AG09309 (cell line): ENCODE results near the gene LRRC8A.
"Not testable (repeated sequence)": the region's sequence is repeated elsewhere in the genome, so short reads cannot be mapped to it uniquely, and the experiment has no call there.

Experiments
- DNase-seq: peaks from one replicate; pipeline ENCODE4 v3.0.0-alpha.2; 2010; ENCODE audit warnings: low read depth
- H3K4me3 ChIP-seq: 2 replicates; pipeline ENCODE4 v1.5.1; 2011; ENCODE audit warnings: mild to moderate bottlenecking, low read depth, low read length, moderate library complexity; ENCODE audit not compliant: control insufficient read depth
- TF ChIP-seq, protein P1 (sequence below): IDR thresholded peaks from 2 replicates; pipeline ENCODE4 v1.5.1; 2011; ENCODE audit warnings: mild to moderate bottlenecking, low read depth, low read length, inconsistent platforms; ENCODE audit not compliant: insufficient read depth, control insufficient read depth; ENCODE audit errors: missing control alignments

Gene LRRC8A

DNA sequence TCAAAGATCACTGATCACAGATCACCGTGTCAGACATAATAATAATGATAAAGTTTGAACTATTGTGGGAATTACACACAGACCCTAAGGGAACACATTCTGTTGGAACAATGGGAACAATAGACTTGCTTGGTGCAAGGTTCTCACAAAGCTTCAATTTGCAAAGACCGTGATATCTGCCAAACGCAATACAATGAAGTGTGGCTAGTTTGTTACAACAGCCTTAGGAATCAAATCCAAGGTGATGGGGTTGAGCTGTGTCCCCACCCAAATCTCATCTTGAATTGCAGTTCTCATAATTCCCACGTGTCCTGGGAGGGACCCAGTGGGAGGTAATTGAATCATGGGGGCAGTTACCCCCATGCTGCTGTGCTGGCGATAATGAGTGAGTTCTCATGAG is 21.0 kb upstream of the LRRC8A start:
- no peak for DNase-seq
- H3K4me3 ChIP-seq = no peak overlapping the region
- TF ChIP-seq, protein P1, sequence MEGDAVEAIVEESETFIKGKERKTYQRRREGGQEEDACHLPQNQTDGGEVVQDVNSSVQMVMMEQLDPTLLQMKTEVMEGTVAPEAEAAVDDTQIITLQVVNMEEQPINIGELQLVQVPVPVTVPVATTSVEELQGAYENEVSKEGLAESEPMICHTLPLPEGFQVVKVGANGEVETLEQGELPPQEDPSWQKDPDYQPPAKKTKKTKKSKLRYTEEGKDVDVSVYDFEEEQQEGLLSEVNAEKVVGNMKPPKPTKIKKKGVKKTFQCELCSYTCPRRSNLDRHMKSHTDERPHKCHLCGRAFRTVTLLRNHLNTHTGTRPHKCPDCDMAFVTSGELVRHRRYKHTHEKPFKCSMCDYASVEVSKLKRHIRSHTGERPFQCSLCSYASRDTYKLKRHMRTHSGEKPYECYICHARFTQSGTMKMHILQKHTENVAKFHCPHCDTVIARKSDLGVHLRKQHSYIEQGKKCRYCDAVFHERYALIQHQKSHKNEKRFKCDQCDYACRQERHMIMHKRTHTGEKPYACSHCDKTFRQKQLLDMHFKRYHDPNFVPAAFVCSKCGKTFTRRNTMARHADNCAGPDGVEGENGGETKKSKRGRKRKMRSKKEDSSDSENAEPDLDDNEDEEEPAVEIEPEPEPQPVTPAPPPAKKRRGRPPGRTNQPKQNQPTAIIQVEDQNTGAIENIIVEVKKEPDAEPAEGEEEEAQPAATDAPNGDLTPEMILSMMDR = no peak

DNA sequence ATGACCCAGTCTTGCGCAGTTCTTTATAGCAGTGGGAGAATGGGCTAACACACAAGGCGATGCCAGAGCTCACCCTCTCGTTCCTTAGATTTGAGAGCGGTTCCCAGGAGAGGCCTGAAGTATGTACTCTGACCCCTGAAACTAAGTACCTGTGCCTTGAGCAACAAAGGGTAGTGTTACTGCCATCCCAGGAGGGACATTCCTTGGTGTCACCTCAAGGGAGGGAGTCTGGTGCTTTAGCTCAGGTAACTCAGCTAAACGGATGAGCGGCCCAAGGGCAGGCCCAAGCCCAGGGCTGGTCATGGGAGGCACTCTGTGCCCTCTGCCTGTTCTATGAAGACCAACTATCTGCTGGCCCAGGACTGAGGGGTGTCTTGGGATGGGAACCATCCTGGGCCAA is 20.4 kb upstream of the LRRC8A start:
- no peak overlapping the region for H3K4me3 ChIP-seq
- TF ChIP-seq, protein P1 = no peak
- no peak for DNase-seq

DNA sequence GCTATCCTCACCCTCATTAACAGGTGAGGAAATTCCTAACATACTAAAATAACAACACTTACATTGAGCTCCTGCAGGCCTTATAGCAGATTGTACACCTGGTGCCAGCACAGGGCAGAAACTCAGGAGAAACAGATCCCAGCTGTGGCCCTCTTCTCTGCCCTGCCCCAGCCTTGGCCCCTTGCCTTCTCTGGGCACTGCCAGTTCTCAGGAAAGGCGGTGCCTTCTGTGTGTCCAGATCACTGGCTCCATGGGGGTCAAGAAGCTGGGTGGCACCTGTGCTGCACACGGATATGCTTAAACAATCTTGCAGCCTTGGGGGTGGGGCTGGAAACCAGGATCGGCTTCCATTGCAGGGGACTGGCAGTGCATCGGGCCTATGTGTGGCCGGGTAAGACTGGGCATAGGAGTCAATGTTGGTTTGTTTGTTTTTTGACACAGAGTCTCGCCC is 19.5 kb upstream of the LRRC8A start:
- no peak for DNase-seq
- H3K4me3 ChIP-seq = no peak overlapping the region
- TF ChIP-seq, protein P1 = no peak

DNA sequence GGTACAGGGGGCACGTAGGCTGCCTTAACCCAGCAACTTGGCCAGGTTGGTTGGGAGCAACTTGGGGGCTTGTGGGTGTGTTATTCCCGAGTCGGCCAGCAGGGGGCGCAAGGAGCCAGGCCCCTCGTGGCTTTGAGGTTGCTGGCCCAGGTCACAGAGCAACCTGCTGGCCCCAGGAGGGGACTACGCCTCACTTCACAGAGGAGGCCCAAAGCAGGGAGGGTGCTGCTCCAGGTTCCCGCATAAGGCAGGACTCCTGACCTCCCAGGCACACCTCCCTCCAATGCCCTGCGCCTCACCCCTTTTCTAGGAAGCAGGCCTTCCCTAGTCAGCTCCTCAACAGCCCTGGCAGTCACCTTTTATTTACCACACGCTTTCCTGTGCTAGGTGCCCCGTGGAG is 18.3 kb upstream of the LRRC8A start:
- DNase-seq = no peak
- TF ChIP-seq, protein P1 = peak; percentile 96

DNA sequence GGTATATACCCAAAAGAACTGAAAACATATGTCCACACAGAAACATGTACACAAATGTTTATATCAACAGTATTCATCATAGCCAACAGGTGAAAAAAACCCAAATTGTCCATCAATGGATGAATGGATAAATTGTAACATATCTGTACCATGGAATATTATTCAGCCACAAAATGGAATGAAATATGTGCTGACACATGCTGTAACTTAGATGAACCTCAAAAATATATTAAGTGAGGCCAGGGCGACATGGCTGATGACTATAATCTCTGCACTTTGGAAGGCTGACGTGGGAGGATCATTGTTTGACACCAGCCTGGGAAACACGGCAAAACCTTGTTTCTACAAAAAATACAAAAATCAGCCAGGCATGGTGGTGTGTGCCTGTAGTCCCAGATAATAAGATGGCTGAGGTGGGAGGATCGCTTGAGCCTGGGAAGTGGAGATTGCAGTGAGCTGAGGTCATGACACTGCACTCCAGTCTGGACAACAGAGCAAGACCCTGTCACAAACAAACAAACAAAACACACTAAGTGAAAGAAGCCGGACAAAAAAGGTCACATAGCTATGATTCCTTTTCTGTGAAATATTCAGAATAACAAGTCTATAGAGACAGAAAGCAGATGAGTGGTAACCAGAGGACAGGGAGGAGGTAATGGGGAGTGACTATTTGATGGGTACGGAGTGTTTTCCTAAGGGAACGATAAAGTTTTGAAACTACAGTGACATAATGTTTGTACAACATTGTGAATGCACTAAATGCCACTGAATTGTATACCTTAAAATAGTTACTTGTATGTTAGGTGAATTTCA is 11.6 kb upstream of the LRRC8A start:
- no peak overlapping the region for H3K4me3 ChIP-seq
- TF ChIP-seq, protein P1 = no peak
- DNase-seq = no peak

More for the DNA sequence above, 18.3 kb upstream of the LRRC8A start:
- no peak overlapping the region for H3K4me3 ChIP-seq

DNA sequence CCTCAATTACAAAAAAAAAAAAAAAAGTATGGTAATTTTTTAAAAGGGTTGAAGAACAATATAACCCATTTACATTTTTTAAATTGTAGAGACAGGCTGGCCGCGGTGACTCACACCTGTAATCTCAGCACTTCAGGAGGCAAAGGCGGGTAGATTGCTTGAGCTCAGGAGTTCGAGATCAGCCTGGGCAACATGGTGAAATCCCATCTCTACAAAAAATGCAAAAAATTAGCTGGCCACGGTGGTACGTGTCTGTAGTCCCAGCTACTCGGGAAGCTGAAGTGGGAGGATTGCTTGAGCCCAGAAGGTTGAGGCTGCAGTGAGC is 11.0 kb upstream of the LRRC8A start:
- not testable (repeated sequence) for DNase-seq, H3K4me3 ChIP-seq

DNA sequence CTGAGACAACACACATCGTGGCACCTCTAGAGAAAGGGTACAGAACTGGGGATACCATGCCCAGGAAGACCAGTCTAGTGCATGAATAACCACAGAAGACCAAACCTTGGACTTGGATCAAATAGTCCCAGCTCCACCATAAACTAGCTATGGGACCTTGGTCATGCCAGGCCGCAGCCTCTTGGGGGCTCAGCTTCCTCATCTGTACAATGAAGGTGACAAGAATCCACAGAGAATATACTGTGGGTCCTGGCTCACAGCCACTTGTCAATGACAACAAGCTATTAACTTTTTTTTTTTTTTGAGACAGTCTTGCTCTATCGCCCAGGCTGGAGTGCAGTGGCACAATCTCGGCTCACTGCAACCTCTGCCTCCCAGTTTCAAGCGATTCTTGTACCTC is 4.1 kb upstream of the LRRC8A start:
- no peak for DNase-seq
- TF ChIP-seq, protein P1 = no peak
- H3K4me3 ChIP-seq = no peak overlapping the region
